H9 (cell line): Measurements from ENCODE around the gene ARMC9. TPM values are rescaled to one million over a fixed set of nuclear protein-coding genes. Genes with fewer than 3 reads are reported as not detected.

Experiments used
- DNase-seq: peaks from one replicate; pipeline ENCODE4 v3.0.0-alpha.2; 2017
- H2AFZ ChIP-seq: one replicate; pipeline ENCODE4 v1.6.1; 2013; ENCODE audit warnings: mild to moderate bottlenecking, low read length, control low read depth, moderate library complexity
- H2AK5ac ChIP-seq: 2 replicates; pipeline ENCODE4 v1.6.1; 2013; ENCODE audit warnings: low read length, control low read depth, mixed read lengths; ENCODE audit not compliant: insufficient read length
- H2BK120ac ChIP-seq: one replicate; pipeline ENCODE4 v1.6.1; 2013; ENCODE audit warnings: low read depth, mild to moderate bottlenecking, low read length, control low read depth, inconsistent platforms; ENCODE audit not compliant: poor library complexity, severe bottlenecking
- H2BK12ac ChIP-seq: 2 replicates; pipeline ENCODE4 v1.6.1; 2013; ENCODE audit warnings: low read length, control low read depth, mixed read lengths, low read depth; ENCODE audit not compliant: insufficient read length
- H2BK15ac ChIP-seq: 2 replicates; pipeline ENCODE4 v1.6.1; 2013; ENCODE audit warnings: low read depth, low read length, control low read depth
- H2BK20ac ChIP-seq: one replicate; pipeline ENCODE4 v1.6.1; 2013; ENCODE audit warnings: low read depth, mild to moderate bottlenecking, low read length, control low read depth, inconsistent platforms; ENCODE audit not compliant: poor library complexity, severe bottlenecking
- H2BK5ac ChIP-seq: 2 replicates; pipeline ENCODE4 v1.6.1; 2013; ENCODE audit warnings: low read length, control low read depth, mixed read lengths; ENCODE audit not compliant: insufficient read length
- H3K14ac ChIP-seq: 2 replicates; pipeline ENCODE4 v1.6.1; 2013; ENCODE audit warnings: low read length, control low read depth; ENCODE audit not compliant: insufficient read depth
- H3K18ac ChIP-seq: 2 replicates; pipeline ENCODE4 v1.6.1; 2013; ENCODE audit warnings: low read depth, mild to moderate bottlenecking, mixed read lengths, low read length, control low read depth; ENCODE audit not compliant: insufficient read length
- H3K23ac ChIP-seq: 2 replicates; pipeline ENCODE4 v1.6.1; 2013; ENCODE audit warnings: low read length, control low read depth, mixed read lengths, low read depth; ENCODE audit not compliant: insufficient read length
- H3K23me2 ChIP-seq: 2 replicates; pipeline ENCODE4 v1.6.1; 2013; ENCODE audit warnings: low read depth, mild to moderate bottlenecking, mixed read lengths, low read length, control low read depth; ENCODE audit not compliant: insufficient read length, poor library complexity, severe bottlenecking
- H3K27ac ChIP-seq: 2 replicates; pipeline ENCODE4 v1.5.1; 2013; ENCODE audit warnings: low read length, control low read depth, mixed read lengths, low read depth; ENCODE audit not compliant: insufficient read length
- H3K27me3 ChIP-seq: 2 replicates; pipeline ENCODE4 v1.6.1; 2013; ENCODE audit warnings: low read length, control low read depth, inconsistent platforms; ENCODE audit not compliant: insufficient read depth
- H3K4ac ChIP-seq: 2 replicates; pipeline ENCODE4 v1.6.1; 2013; ENCODE audit warnings: low read depth, mild to moderate bottlenecking, control low read depth, inconsistent platforms, low read length, moderate library complexity
- H3K4me1 ChIP-seq: 2 replicates; pipeline ENCODE4 v1.6.1; 2013; ENCODE audit warnings: low read length, control low read depth, inconsistent platforms; ENCODE audit not compliant: insufficient read depth
- H3K4me2 ChIP-seq: 2 replicates; pipeline ENCODE4 v1.6.1; 2013; ENCODE audit warnings: low read length, control low read depth, mixed read lengths; ENCODE audit not compliant: insufficient read length, insufficient read depth
- H3K56ac ChIP-seq: 2 replicates; pipeline ENCODE4 v1.6.1; 2013; ENCODE audit warnings: low read depth, mild to moderate bottlenecking, mixed read lengths, low read length, control low read depth; ENCODE audit not compliant: insufficient read length
- H3K79me1 ChIP-seq: 2 replicates; pipeline ENCODE4 v1.6.1; 2013; ENCODE audit warnings: low read depth, mild to moderate bottlenecking, moderate library complexity, low read length, control low read depth, inconsistent platforms; ENCODE audit not compliant: insufficient read depth, poor library complexity, severe bottlenecking
- H3K79me2 ChIP-seq: 2 replicates; pipeline ENCODE4 v1.6.1; 2013; ENCODE audit warnings: low read length, control low read depth, inconsistent platforms; ENCODE audit not compliant: insufficient read depth
- H3K9ac ChIP-seq: 2 replicates; pipeline ENCODE4 v1.6.1; 2013; ENCODE audit warnings: low read length, control low read depth, mixed read lengths; ENCODE audit not compliant: insufficient read length; ENCODE audit errors: extremely low read depth
- H3K9me3 ChIP-seq: one replicate; pipeline ENCODE4 v1.6.1; 2013; ENCODE audit warnings: low read depth, low read length, inconsistent platforms; ENCODE audit not compliant: control insufficient read depth
- H3T11ph ChIP-seq: one replicate; pipeline ENCODE4 v1.6.1; 2013; ENCODE audit warnings: mild to moderate bottlenecking, low read length, control low read depth, inconsistent platforms
- H4K20me1 ChIP-seq: one replicate; pipeline ENCODE4 v1.6.1; 2013; ENCODE audit not compliant: control insufficient read depth, insufficient read length, insufficient read depth
- H4K5ac ChIP-seq: 2 replicates; pipeline ENCODE4 v1.6.1; 2013; ENCODE audit warnings: low read depth, mild to moderate bottlenecking, mixed read lengths, low read length, control low read depth; ENCODE audit not compliant: insufficient read length
- H4K8ac ChIP-seq: replicated peaks from 2 replicates; pipeline ENCODE4 v1.6.1; 2013; ENCODE audit warnings: low read length, control low read depth, mixed read lengths, low read depth; ENCODE audit not compliant: insufficient read length
- H4K91ac ChIP-seq: 2 replicates; pipeline ENCODE4 v1.6.1; 2013; ENCODE audit warnings: low read depth, mild to moderate bottlenecking, moderate library complexity, mixed read lengths, low read length, control low read depth; ENCODE audit not compliant: insufficient read length
- H3K27ac Mint-ChIP-seq, 3 experiments: 2 replicates in 2 of 3; 3 replicates in 1 of 3; pipeline ENCODE4 v1.8.0; 2020 to 2021; ENCODE audit warnings: mixed read lengths in 3 of 3, mild to moderate bottlenecking in 1 of 3, moderate library complexity in 1 of 3
- H3K27me3 Mint-ChIP-seq: 2 replicates; pipeline ENCODE4 v1.8.0; 2021; ENCODE audit warnings: low read depth, mild to moderate bottlenecking, moderate library complexity, mixed read lengths
- H3K36me3 Mint-ChIP-seq, 3 experiments: 2 replicates in 2 of 3; 3 replicates in 1 of 3; pipeline ENCODE4 v1.8.0; 2020 to 2021; ENCODE audit warnings: low read depth in 3 of 3, mixed read lengths in 3 of 3; ENCODE audit not compliant: insufficient read depth in 1 of 3
- H3K4me1 Mint-ChIP-seq, 2 experiments: 2 replicates each; pipeline ENCODE4 v1.8.0; 2020; ENCODE audit warnings: mixed read lengths in 2 of 2
- H3K4me3 Mint-ChIP-seq, 2 experiments: 2 replicates in 1 of 2; 3 replicates in 1 of 2; pipeline ENCODE4 v1.8.0; 2020 to 2021; ENCODE audit warnings: mild to moderate bottlenecking in 2 of 2, mixed read lengths in 2 of 2, moderate library complexity in 1 of 2
- H3K9me3 Mint-ChIP-seq, 2 experiments: 2 replicates in 1 of 2; 3 replicates in 1 of 2; pipeline ENCODE4 v1.8.0; 2020; ENCODE audit warnings: mild to moderate bottlenecking in 2 of 2, mixed read lengths in 2 of 2, moderate library complexity in 1 of 2
- CTCF ChIP-seq: fragments of 200-600 bp; sonication (generic); conservative IDR thresholded peaks from 3 replicates; pipeline ENCODE4 v1.8.0; 2021; ENCODE audit warnings: antibody characterized with exemption, mild to moderate bottlenecking
- WGBS: extraction: QIAGEN DNeasy Blood & Tissue Kit; methylation state at CpG from one replicate; pipeline ENCODE4 v1.1.7; 2013; ENCODE audit warnings: missing lambda C conversion rate, low lambda C conversion rate, mixed read lengths; ENCODE audit not compliant: insufficient read length; ENCODE audit errors: extremely low coverage; 5-methylcytosine and 5-hydroxymethylcytosine counted together
- total RNA-seq: library from RNA; stranded (reverse); gene quantifications from 2 replicates; pipeline ENCODE4 v1.2.1, GENCODE V29; 2021

Gene ARMC9
- total RNA-seq, 1 experiment from 2014 or later: 37.6 TPM

GRCh38 chr2:231339316-231339715, 140.9 kb downstream of the ARMC9 start:
- no peak overlapping the region for H3K4me2 ChIP-seq
- no peak overlapping the region for H2BK20ac ChIP-seq
- no peak for TF ChIP-seq CTCF
- H3K79me1 ChIP-seq: no peaks in the 10 kb centered on the region
- no peak overlapping the region for H2BK120ac ChIP-seq
- H3K79me2 ChIP-seq: no peaks in the 10 kb centered on the region
- H2AK5ac ChIP-seq: no peak overlapping the region
- no peak overlapping the region for H3K9ac ChIP-seq
- H4K5ac ChIP-seq: no peak overlapping the region
- DNase-seq: no peak
- H3K56ac ChIP-seq: no peak overlapping the region
- no peak overlapping the region for H3K23ac ChIP-seq
- Mint-ChIP-seq H3K4me3 (no peak overlapping the region), H3K27ac (no peak overlapping the region), H3K36me3 (no peaks in the 10 kb centered on the region; a peak in 1 of 7 replicates), H3K27me3 (no peaks in the 10 kb centered on the region), H3K4me1 (peaks cover 8 to 12% of the 10 kb centered on the region in 2 experiments), H3K9me3 (no peaks in the 10 kb centered on the region)
- WGBS: no CpG with 5 or more reads among the region's 4 CpGs
- no peak overlapping the region for H2BK12ac ChIP-seq
- no peak overlapping the region for H3T11ph ChIP-seq
- no peaks in the 10 kb centered on the region for H3K27me3 ChIP-seq
- no peaks in the 10 kb centered on the region for H3K4me1 ChIP-seq
- no peak overlapping the region for H3K27ac ChIP-seq
- H3K4ac ChIP-seq: no peak overlapping the region
- no peak overlapping the region for H2BK5ac ChIP-seq
- H2AFZ ChIP-seq: no peak overlapping the region
- H4K20me1 ChIP-seq: no peaks in the 10 kb centered on the region
- H4K91ac ChIP-seq: no peak overlapping the region
- no peaks in the 10 kb centered on the region for H3K9me3 ChIP-seq
- H2BK15ac ChIP-seq: no peak overlapping the region
- no peaks in the 10 kb centered on the region for H3K23me2 ChIP-seq
- no peak overlapping the region for H4K8ac ChIP-seq
- no peak overlapping the region for H3K14ac ChIP-seq
- no peak overlapping the region for H3K18ac ChIP-seq
